LNCaP clone FGC (cell line): Measurements from ENCODE around the gene TSPYL4.

Experiments
- DNase-seq: peaks from one replicate; pipeline ENCODE4 v3.0.0-alpha.2; 2011; ENCODE audit warnings: low read depth
- H3K4me3 ChIP-seq: 2 replicates; pipeline ENCODE4 v1.5.1; 2011; ENCODE audit warnings: mild to moderate bottlenecking, low read depth, low read length, control low read depth
- TF ChIP-seq, protein P1 (sequence below): IDR thresholded peaks from 2 replicates; pipeline ENCODE4 v1.5.1; 2012; ENCODE audit warnings: mild to moderate bottlenecking; ENCODE audit not compliant: control insufficient read depth, insufficient read depth; ENCODE audit errors: extremely low read depth

TSPYL4 gene

DNA sequence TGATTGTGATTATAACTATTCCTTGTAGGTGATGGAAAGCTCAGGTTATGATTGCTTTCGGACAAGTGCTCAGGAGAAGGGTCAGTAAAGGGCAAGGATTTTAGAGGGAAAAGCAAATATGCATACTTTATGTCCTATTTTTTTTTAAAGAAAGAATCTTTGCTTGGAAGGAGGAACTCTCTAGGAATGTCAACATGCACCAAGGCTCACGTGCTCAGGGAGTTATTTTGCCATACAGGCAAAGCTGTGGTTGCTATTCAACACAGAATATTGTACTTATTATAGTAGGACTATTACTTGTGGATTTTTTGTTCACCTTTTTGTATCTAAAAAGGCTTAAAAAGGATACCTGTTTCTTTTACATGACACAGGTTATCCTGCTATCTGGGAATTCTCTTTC is 28.8 kb upstream of the TSPYL4 start:
- TF ChIP-seq, protein P1, sequence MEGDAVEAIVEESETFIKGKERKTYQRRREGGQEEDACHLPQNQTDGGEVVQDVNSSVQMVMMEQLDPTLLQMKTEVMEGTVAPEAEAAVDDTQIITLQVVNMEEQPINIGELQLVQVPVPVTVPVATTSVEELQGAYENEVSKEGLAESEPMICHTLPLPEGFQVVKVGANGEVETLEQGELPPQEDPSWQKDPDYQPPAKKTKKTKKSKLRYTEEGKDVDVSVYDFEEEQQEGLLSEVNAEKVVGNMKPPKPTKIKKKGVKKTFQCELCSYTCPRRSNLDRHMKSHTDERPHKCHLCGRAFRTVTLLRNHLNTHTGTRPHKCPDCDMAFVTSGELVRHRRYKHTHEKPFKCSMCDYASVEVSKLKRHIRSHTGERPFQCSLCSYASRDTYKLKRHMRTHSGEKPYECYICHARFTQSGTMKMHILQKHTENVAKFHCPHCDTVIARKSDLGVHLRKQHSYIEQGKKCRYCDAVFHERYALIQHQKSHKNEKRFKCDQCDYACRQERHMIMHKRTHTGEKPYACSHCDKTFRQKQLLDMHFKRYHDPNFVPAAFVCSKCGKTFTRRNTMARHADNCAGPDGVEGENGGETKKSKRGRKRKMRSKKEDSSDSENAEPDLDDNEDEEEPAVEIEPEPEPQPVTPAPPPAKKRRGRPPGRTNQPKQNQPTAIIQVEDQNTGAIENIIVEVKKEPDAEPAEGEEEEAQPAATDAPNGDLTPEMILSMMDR = no peak
- DNase-seq = no peak
- no peak overlapping the region for H3K4me3 ChIP-seq

GRCh38 chr6:116280933-116281316 is 27.1 kb upstream of the TSPYL4 start:
- TF ChIP-seq, protein P1 = no peak
- peak overlapping the region; percentile 91 for H3K4me3 ChIP-seq
- DNase-seq = no peak

DNA sequence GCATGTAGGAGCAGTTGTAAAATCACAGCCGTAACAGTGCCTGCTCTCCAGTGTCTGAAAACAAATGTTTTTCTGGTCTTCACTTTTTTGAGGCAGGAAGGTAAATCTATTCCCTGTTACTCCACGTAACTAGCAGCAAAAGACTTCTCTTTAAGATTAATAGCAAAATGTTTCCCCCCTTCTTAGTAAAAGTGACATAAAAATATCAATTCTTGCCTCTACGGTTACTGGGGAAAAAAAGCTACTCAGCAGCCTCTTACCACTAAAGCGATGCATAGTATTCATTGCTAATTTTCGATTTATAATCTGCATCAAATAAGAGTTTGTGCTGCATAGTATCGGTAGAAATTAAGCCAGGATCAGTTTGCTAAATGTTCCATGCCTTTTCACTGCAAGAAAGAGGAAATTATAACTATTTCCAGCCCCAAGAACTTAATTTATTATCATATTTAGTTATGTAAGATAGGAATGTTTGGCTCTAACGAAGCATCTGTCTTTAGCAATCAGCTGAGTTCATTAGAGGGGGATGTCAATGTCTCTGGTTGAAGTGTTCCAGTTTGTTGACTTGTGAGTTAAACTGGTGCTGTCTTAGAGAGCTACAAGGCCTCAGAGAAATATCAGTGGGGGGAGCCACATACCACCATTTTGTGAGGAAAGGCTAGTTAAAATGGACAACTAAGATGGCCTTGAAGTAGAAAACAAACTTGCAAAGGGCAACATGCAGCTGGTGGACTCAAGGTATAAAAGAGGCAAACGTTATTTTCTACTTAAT is 26.5 kb upstream of the TSPYL4 start:
- TF ChIP-seq, protein P1 = 0 out of 2 replicates have a peak, but pooled peaks have one; percentile 7
- H3K4me3 ChIP-seq = peak overlapping the region; percentile 91
- DNase-seq = peak; percentile 36

DNA sequence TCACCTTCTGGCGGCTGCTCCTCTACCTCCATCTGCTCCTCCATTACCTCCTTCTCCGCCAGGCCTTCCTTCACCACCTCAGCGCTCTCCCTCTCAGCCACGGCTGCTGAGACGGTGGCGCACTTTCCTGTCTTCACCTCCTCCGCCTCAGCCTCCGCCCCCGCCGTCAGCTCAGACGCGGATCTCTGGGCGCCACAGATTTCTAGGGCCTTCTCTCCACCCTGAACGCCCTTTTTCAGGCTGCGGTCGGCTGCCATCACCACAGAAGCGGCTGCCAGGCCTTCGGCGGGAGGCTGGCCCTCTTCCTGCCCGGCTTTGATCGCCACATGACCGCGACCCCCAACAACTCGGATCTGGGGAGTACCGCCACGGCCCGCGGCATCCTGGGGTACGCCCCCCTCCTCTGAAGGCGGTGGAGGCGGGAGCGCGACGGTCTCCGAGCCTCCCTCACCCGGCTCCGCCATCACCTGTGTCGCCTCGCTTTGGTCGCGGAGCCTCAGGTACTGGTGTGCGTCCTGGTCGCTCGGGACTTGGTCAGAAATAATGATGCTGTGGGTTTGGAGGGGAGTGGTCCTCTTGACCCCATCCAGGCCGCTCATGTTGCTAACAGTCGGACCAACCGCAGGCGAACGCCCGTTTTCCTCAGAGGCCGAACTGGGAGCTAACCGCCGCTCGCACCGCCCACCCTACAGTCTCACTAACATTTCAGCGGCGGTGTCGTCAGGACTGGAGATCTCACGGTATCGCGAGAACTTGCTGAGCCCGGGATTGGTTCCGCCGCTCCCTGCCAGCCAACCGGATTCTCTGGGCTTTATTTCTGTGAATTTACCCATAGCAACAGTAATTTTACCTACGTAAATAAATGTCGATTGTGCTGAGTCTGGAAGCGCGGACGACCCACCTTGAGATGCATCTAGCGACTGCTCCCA is 25.6 kb upstream of the TSPYL4 start, which contains the start of gene TSPYL1:
TSS of gene TSPYL1 (minus strand) at position 699 of the 929 bp plus-strand sequence. CDS start at position 599, 100 bp downstream.
- H3K4me3 ChIP-seq = peak within 1 kb of the TSS; percentile 91
- peak; percentile 94 for DNase-seq
- TF ChIP-seq, protein P1 = peak; percentile 38

DNA sequence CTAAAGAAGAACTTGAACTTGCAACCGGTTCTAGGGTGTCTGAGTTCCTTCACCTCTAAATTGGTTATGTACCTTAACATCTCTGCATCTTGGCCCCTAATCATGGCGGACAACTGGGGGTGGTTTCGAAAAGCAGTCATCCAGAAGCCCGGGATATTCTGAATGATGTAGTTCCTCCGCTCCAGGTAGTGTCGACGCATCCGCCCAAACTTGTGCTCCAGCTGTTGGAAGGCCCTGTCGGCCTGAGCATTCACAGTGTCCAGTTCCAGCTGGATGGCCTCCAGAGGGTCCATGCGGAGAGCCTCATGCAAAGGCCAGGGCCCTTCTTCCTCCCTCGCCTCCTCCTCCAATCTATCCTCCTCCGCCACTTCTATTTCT is 25.0 kb upstream of the TSPYL4 start:
- TF ChIP-seq, protein P1 = no peak
- peak overlapping the region; percentile 91 for H3K4me3 ChIP-seq
- peak; percentile 41 for DNase-seq

- TF ChIP-seq, protein P1 = no peak
- H3K4me3 ChIP-seq = peak overlapping the region; percentile 91
- DNase-seq = no peak
Observed at GRCh38 chr6:116278481-116278829, 24.6 kb upstream of the TSPYL4 start.
